B cell (primary cell): Measurements from ENCODE around the gene ECT2L. TPM values are rescaled to one million over a fixed set of nuclear protein-coding genes. Genes with fewer than 3 reads are reported as not detected.

Experiments used
- ATAC-seq: fragments of 200-7000 bp; cut with Tn5 transposase; one replicate; pipeline ENCODE4 v1.10.0; 2021; ENCODE audit warnings: low read depth, mild to moderate bottlenecking, moderate number of reproducible peaks, moderate library complexity
- CTCF ChIA-PET: fragments of 350-600 bp; sonication (Branson Sonifier 250); formaldehyde crosslinking; loops from one replicate; lab custom pipeline; 2021; ENCODE audit warnings: antibody characterized with exemption, inconsistent platforms; lab: Charles Lee
- POLR2A ChIA-PET: fragments of 350-600 bp; sonication (Branson Sonifier 250); formaldehyde crosslinking; loops from one replicate; lab custom pipeline; 2021; ENCODE audit warnings: antibody characterized with exemption; lab: Charles Lee
- DNase-seq: peaks from one replicate; pipeline ENCODE4 v3.0.0; 2013
- H2AFZ ChIP-seq: 2 replicates; pipeline ENCODE4 v1.6.1; 2012; ENCODE audit warnings: mild to moderate bottlenecking, low read depth, low read length; ENCODE audit not compliant: insufficient read depth, poor library complexity, severe bottlenecking
- H3K27ac ChIP-seq, 2 donors: 1 replicate in 1 of 2; 2 replicates in 1 of 2; pipeline ENCODE4 v1.5.1; 2012 to 2013; ENCODE audit warnings: low read length in 2 of 2, mild to moderate bottlenecking in 2 of 2, moderate library complexity in 1 of 2
- H3K27me3 ChIP-seq, 4 experiments: fragments of 200-600 bp in 1 of 4; sonication (generic) in 1 of 4; replicated peaks in 1 of 4; 1 replicate in 2 of 4; 2 replicates in 2 of 4; pipeline versions ENCODE4 v1.6.1 to v1.7.0; 2013 to 2016; ENCODE audit warnings: low read length in 3 of 4, mild to moderate bottlenecking in 2 of 4, mixed read lengths in 1 of 4, moderate library complexity in 1 of 4; ENCODE audit not compliant: insufficient read depth in 4 of 4, control insufficient read depth in 3 of 4; ENCODE audit errors: control extremely low read depth in 1 of 4
- H3K36me3 ChIP-seq, 2 experiments: replicated peaks in 1 of 2; 1 replicate in 1 of 2; 2 replicates in 1 of 2; pipeline versions ENCODE4 v1.6.1 to v1.7.1; 2013; ENCODE audit warnings: low read length in 1 of 2; ENCODE audit not compliant: insufficient read depth in 2 of 2, control insufficient read depth in 1 of 2; ENCODE audit errors: control extremely low read depth in 1 of 2, extremely low read depth in 1 of 2
- H3K4me1 ChIP-seq, 2 donors: fragments of 200-600 bp in 1 of 2; sonication (generic) in 1 of 2; 1 replicate in 1 of 2; 2 replicates in 1 of 2; pipeline versions ENCODE4 v1.5.1 to v1.6.1; 2013 to 2017; ENCODE audit warnings: low read length in 2 of 2; ENCODE audit not compliant: control insufficient read depth in 2 of 2, insufficient read depth in 2 of 2
- H3K4me2 ChIP-seq: replicated peaks from 2 replicates; pipeline ENCODE3; 2012; ENCODE audit warnings: mild to moderate bottlenecking, low read depth, low read length; ENCODE audit not compliant: poor library complexity, severe bottlenecking
- H3K4me3 ChIP-seq, 5 experiments: fragments of 200-600 bp in 1 of 5; sonication (generic) in 1 of 5; 1 replicate in 3 of 5; 2 replicates in 2 of 5; pipeline versions ENCODE4 v1.5.1 to v1.7.0; 2011 to 2016; ENCODE audit warnings: low read length in 4 of 5, mild to moderate bottlenecking in 4 of 5, low read depth in 2 of 5, control low read depth in 1 of 5, moderate library complexity in 1 of 5; ENCODE audit not compliant: insufficient read depth in 1 of 5; ENCODE audit errors: control extremely low read depth in 1 of 5, extremely low read depth in 1 of 5
- H3K79me2 ChIP-seq: fragments of 200-600 bp; sonication (generic); one replicate; pipeline ENCODE4 v1.6.0; 2016; ENCODE audit warnings: low read length; ENCODE audit not compliant: control insufficient read depth, insufficient read depth
- H3K9ac ChIP-seq: fragments of 200-600 bp; sonication (generic); 2 replicates; pipeline ENCODE4 v1.6.1; 2017; ENCODE audit warnings: mild to moderate bottlenecking, low read length, moderate library complexity
- H3K9me3 ChIP-seq, 3 donors: one replicate each; pipeline versions ENCODE4 v1.6.1 to v1.7.1; 2013; ENCODE audit warnings: low read length in 2 of 3; ENCODE audit not compliant: control insufficient read depth in 2 of 3, insufficient read depth in 1 of 3; ENCODE audit errors: control extremely low read depth in 1 of 3
- H4K20me1 ChIP-seq: 2 replicates; pipeline ENCODE4 v1.6.0; 2012; ENCODE audit warnings: mild to moderate bottlenecking, low read length; ENCODE audit not compliant: insufficient read depth, control insufficient read depth, poor library complexity, severe bottlenecking
- H3K27ac Mint-ChIP-seq: one replicate; pipeline ENCODE4 v1.8.0; 2021; ENCODE audit warnings: mixed read lengths
- H3K27me3 Mint-ChIP-seq: one replicate; pipeline ENCODE4 v1.8.0; 2021; ENCODE audit warnings: mixed read lengths
- H3K4me1 Mint-ChIP-seq: one replicate; pipeline ENCODE4 v1.8.0; 2021; ENCODE audit warnings: mixed read lengths
- H3K4me3 Mint-ChIP-seq: one replicate; pipeline ENCODE4 v1.8.0; 2021; ENCODE audit warnings: mixed read lengths
- H3K9me3 Mint-ChIP-seq: one replicate; pipeline ENCODE4 v1.8.0; 2022; ENCODE audit warnings: mixed read lengths; ENCODE audit not compliant: insufficient read depth
- CTCF ChIP-seq: fragments of 200-600 bp; IDR thresholded peaks from one replicate; pipeline ENCODE4 v1.8.0; 2022; ENCODE audit warnings: antibody characterized with exemption, mild to moderate bottlenecking
- EZH2 ChIP-seq: IDR thresholded peaks from 2 replicates; pipeline ENCODE4 v1.6.1; 2012; ENCODE audit warnings: borderline replicate concordance, low read depth, mild to moderate bottlenecking, moderate library complexity, low read length; ENCODE audit not compliant: insufficient read depth, poor library complexity, severe bottlenecking
- WGBS: methylation state at CpG from one replicate; pipeline ENCODE4 v1.1.5; 2013; ENCODE audit warnings: missing lambda C conversion rate; ENCODE audit not compliant: insufficient coverage; 5-methylcytosine and 5-hydroxymethylcytosine counted together
- intact Hi-C: fragments of 100-400 bp; cut with micrococcal nuclease; formaldehyde crosslinking; loops from one replicate; pipeline ENCODE4 v1.10.0; 2022
- polyA plus RNA-seq: library from polyadenylated mRNA; depleted of rRNA; stranded (reverse); fragments of >200 nt; gene quantifications from 2 replicates; pipeline ENCODE4 v1.2.3, GENCODE V29; 2012
- total RNA-seq, 2 donors: library from RNA; stranded (reverse); fragments of 120-200 nt in 1 of 2; gene quantifications; 1 replicate in 1 of 2; 2 replicates in 1 of 2; pipeline versions ENCODE4 v1.2.3 to v1.2.4, GENCODE V29; 2013 to 2022

The ECT2L gene
- total and polyA plus RNA-seq, 2 donors (not counting 1 experiment from before 2014, with no cell fraction given): not detected

GRCh38 chr6:138805016-138805765 is 9.3 kb downstream of the ECT2L start:
- Histone ChIP-seq H3K9ac (no peak overlapping the region), H3K9me3 (no peaks in the 10 kb centered on the region), H4K20me1 (no peaks in the 10 kb centered on the region), H3K36me3 (no peaks in the 10 kb centered on the region), H3K79me2 (no peaks in the 10 kb centered on the region), H3K4me1 (peaks cover 6% of the 10 kb centered on the region in 2 donors), H2AFZ (no peak overlapping the region), H3K4me2 (no peak overlapping the region), H3K27ac (no peak overlapping the region), H3K4me3 (no peak overlapping the region), H3K27me3 (no peaks in the 10 kb centered on the region)
- ATAC-seq (no peak), DNase-seq (no peak)
- ChIA-PET CTCF (interaction anchor here (2.1 kb wide), 1 partner anchor 11 kb away, joined by 12 read pairs; no protein-coding TSS in a partner anchor), POLR2A (no interaction called here)
- TF ChIP-seq CTCF (no peak), EZH2 (no peak)
- no peak overlapping the region for H3K4me3 Mint-ChIP-seq
- 100% methylated on average over 3 of the region's 9 CpGs for WGBS
- peaks cover 9% of the 10 kb centered on the region for H3K4me1 Mint-ChIP-seq
- no peaks in the 10 kb centered on the region for H3K27me3 Mint-ChIP-seq
- H3K27ac Mint-ChIP-seq: no peak overlapping the region
- H3K9me3 Mint-ChIP-seq: no peaks in the 10 kb centered on the region
- intact Hi-C loops: no loop called here

- Histone ChIP-seq H3K27ac (no peak overlapping the region), H2AFZ (no peak overlapping the region), H3K36me3 (no peaks in the 10 kb centered on the region), H3K4me1 (peaks cover 6% of the 10 kb centered on the region in 2 donors), H4K20me1 (no peaks in the 10 kb centered on the region), H3K4me3 (no peak overlapping the region), H3K27me3 (no peaks in the 10 kb centered on the region), H3K9ac (no peak overlapping the region), H3K79me2 (no peaks in the 10 kb centered on the region), H3K9me3 (no peaks in the 10 kb centered on the region), H3K4me2 (no peak overlapping the region)
- ATAC-seq (no peak), DNase-seq (peak; percentile 18)
- intact Hi-C loops: no loop called here
- WGBS: no CpG with 5 or more reads among the region's 1 CpG
- TF ChIP-seq EZH2 (no peak), CTCF (no peak)
- no peaks in the 10 kb centered on the region for H3K27me3 Mint-ChIP-seq
- no peak overlapping the region for H3K4me3 Mint-ChIP-seq
- H3K4me1 Mint-ChIP-seq: peaks cover 9% of the 10 kb centered on the region
- no peak overlapping the region for H3K27ac Mint-ChIP-seq
- CTCF ChIA-PET: interaction anchor here (2.1 kb wide), 1 partner anchor 9 kb away, joined by 12 read pairs; no protein-coding TSS in a partner anchor
- H3K9me3 Mint-ChIP-seq: no peaks in the 10 kb centered on the region
- POLR2A ChIA-PET: no interaction called here
These were observed 11.0 kb downstream of the ECT2L start for GRCh38 chr6:138806889-138807288.
